GM18502 (cell line): Measurements from ENCODE around the gene LRRN1.
"Not testable (repeated sequence)": the region's sequence is repeated elsewhere in the genome, so short reads cannot be mapped to it uniquely, and the experiment has no call there.

Source experiments
- ATAC-seq: cut with Tn5 transposase; IDR thresholded peaks from one replicate; pipeline ENCODE4 v1.9.1; 2021; ENCODE audit warnings: mild to moderate bottlenecking; ENCODE audit not compliant: unreplicated experiment, poor library complexity

The LRRN1 gene

DNA sequence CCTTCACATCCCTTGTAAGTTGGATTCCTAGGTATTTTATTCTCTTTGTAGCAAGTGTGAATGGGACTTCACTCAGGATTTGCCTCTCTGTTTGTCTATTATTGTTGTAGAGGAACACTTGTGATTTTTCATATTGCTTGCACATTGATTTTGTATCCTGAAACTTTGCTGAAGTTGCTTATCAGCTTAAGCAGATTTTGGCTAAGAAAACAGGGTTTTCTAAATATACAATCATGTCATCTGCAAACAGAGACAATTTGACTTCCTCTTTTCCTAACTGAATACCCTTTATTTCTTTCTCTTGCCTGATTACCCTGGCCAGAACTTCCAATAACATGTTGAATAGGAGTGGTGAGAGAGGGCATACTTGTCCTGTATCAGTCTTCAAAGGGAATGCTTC lies 88.1 kb downstream of the LRRN1 start:
- not testable (repeated sequence) for ATAC-seq

- ATAC-seq, result no peak
Observed at GRCh38 chr3:3893590-3893989, 94.4 kb downstream of the LRRN1 start.
